SKM-1 (cell line): ENCODE results near the gene NOL11.
"Not testable (repeated sequence)": the region's sequence is repeated elsewhere in the genome, so short reads cannot be mapped to it uniquely, and the experiment has no call there.

Experiments used
- DNase-seq: peaks from one replicate; lab custom pipeline; 2025; ENCODE audit not compliant: unreplicated experiment; lab: John Stamatoyannopoulos, UW

NOL11 gene

DNA sequence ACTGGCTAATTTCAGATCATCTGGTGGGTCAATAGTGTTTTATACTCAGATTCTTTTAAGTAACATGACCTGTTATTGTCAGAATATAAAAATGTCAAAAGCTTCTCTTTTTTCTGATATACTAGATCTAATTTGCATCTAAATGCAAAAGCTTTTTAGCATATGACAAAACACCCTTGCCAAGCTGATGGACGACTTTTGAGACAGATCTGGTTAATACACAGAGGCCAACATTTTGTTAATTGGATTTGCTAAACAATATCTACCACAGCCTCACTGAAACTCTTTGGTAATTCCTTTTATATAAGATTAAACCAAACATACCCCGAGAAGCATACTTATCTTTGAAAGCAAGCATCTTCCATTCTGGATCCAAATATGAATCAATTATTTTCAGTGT, 10.3 kb upstream of the NOL11 start:
- DNase-seq, result no peak

DNA sequence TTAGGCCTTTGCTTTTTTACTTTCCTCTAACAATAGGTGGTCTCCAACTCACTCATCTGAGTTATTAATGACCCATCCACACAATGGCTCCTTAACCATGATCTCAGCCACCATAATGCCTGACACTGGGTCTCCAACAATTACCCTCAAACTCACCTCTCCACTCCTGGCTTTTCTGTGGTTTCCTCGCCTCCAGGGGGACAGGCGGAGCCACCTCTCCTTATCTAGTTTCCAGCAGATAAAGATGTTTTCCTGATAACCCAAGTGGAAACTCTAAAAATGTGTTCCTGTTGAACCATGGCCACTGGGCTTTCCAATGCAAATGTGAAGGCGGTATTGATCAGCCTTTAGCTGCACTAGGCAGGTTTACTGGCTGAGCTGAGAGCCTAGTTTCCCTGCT, 9.4 kb upstream of the NOL11 start:
- no peak for DNase-seq

DNA sequence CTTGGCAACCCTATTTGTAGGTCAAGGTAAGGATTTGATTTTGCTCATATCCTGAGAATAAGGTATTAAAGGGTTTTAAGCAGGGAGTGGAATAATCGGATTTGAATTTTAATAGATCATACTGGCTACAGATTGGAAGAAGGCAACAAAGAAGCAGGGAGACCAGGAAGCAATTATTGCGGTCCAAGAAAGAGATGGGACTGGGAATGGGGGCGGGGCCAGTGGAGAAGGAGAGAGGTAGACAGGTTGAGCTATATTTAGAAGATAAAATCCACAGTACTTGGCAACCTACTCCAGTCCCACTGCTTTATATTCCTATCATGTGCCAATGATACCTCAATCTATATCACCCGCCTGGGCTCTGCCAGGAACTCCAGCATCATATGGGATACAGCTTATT, 5.8 kb upstream of the NOL11 start:
- no peak for DNase-seq

DNA sequence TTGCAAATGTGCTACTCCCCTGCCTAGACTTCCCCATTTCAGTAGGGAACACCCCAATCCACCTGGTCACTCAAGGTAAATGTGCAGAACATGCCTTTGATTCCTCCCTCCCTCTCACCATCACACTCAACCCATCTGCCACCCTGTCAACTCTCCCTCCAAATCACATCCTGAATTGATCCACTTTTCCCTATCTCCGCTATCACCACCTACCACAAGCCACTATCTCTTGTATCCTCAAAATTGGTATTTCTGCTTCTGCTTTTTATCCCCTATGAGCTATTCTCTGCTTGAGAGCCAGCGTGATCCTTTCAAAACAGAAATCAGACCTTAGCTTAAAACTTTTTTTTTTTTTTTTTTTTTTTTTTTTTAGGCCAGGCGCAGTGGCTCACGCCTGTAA, 5.4 kb upstream of the NOL11 start:
- no peak for DNase-seq

DNA sequence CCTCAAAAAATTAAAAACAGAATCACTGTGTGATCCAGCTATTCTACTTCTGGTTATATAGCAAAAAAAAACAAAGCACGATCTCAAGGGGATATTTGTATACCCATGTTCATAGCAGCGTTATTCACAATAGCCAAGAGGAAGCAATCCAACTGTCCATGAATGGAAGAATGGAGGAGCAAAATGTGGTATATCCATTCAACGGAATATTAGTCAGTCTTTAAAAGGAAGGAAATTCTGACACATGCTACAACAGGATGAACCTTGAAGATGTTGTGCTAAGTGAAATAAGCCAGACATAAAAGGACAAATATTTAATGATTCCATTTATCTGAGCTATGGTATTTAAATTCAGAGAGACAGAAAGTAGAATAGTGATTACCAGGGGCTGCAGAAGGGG, 4.6 kb upstream of the NOL11 start:
- DNase-seq, result no peak

DNA sequence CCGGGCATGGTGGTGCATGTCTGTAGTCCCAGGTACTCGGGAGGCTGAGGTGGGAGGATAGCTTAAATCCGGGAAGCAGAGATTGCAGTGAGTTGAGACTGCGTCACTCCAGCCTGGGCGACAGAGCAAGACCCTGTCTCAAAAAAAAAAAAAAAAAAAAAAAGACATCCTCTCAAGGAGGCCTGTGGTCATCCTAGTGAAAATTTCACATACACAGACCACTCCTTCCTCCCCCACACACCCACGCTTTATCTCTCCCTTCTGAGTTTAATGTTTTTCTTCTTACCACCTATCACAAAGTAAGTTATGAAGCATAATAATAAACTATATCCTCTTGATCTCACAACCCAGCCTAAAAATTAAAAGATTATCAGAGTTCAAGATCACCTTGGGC, 1.3 kb upstream of the NOL11 start:
- no peak for DNase-seq

DNA sequence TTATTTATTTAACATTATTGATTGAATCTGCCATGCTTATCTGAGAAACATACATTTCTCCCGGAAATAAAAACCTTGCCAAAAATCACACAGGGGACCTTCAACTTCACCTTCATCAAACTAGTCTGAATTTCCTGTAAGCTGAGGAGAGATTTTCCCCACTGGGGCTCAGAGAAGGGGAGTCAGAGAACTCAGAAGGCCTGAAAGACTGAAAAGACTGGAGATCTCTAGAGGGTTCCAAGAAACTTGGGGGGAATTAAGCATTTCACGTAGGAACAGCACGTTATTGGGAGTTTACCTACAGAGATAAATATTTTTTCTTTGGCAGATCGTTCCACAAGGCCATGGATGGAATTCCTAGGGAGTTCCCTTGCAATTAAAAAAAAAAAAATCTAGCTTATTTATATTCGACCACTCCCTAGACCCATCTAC, 528 bp upstream of the NOL11 start:
- no peak for DNase-seq

DNA sequence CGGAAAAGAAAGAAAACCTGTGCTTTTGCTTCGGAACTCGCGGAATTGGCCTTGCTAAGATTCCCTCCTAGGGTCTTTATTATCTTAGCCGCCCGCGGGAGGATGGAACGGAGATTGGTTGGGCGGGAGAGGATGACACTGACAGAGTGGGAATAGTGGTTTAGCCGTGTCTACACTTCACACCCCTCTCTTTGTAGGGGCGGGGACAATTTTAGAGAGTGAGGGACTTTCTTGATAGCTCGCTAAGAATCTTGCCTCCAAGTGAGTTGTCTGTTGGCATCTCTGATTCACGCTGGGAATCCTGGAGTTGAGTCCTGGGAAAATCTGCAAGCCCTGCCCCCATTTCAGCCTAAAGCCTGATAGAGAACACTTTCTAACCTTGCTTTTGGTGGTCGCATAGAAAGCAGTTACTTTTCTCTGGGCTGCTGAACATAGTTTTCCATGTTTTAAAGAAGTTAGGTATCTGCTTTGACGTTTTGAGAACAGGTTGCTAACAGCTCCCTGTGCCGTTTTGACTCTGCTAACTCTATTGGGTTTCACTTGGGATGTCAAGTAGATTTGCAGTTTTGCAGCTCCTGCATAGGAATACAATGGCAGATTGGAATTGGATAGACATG, 697 bp downstream of the NOL11 start:
- DNase-seq, result no peak

DNA sequence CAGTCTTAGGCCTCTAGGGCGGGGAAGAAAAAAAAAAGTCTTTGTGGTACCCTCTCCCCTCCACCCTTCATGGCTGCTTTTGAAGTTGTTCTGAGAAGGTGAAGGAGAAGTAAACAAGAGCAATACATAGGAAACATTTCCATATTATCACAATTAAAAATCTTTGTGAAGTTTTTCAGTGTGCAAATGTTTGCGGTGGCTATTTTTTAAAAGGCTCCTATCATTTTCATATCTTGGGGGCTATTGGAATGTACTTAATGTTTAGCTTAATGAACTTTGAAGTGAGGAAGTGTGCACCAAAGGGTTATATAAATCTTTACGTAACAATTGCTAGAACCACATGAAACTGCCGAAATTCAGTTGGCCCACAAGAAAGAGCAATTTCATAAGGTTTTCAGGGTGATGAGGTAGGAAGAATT, 7.6 kb downstream of the NOL11 start:
- no peak for DNase-seq

DNA sequence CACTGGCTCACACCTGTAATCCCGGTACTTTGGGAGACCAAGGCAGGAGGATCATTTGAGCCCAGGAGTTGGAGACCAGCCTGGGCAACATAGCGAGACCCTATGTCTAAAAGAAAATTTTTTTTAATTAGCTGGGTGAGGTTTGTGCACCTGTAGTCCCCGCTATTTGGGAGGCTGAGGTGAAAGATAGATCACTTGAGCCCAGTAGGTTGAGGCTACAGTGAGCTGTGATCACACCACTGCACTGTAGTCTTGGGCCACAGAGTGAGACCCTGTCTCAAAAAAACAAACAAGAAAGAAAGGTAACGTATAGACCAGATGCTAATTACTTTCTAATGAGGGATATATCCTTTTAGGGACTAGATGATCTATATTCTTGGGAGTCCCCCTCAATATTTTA, 8.1 kb downstream of the NOL11 start:
- no peak for DNase-seq

DNA sequence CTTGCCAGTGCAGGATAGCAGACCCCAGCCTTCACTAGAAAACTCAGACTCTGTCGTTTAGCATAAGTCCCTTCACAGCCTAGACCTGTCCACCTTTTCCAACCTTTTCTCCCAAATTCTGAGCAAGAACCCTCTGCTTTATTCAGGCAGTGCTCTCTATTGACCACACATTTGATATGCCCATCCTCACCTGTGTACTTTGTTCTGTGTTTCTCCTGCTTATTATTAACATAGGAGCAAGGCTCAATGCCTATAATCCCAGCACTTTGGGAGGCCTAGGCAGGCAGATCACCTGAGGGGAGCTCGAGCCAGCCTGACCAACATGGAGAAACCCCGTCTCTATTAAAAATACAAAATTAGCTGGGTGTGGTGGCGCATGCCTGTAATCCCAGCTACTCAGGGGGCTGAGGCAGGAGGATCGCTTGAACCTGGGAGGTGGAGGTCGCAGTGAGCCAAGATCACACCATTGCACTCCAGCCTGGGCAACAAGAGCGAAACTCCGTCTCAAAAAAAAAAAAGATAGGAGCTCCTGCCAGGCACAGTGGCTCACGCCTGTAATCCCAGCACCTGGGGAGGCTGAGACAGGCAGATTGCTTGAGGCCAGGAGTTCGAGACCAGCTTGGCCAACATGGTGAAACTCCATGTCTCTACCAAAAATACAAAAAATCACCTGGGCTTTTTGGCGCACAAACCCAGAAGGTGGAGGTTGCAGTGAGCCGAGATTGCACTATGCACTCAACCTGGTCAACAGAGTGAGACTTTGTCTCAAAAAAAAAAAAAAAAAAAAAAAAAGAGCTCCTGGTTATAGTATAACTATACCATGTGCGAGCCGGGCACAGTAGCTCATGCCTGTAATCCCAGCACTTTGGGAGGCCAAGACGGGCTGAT, 9.7 kb downstream of the NOL11 start:
- not testable (repeated sequence) for DNase-seq

DNA sequence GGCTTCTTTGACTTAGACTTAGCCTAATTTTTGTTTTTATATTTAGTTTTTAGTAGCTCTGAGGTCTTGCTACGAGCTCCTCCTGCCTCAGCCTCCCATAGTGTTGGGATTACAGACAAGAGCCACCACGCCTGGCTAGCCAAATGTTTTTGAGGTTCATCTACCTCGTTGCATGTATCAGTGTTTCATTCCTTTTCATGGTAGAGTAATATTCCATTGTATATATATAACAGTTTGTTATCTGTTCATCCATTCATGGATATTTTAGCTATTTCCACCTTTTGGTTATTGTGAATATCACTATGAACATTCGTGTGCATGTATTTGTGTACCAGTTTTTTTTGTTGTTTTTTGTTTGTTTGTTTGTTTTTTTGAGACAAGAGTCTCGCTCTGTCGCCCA, 12.2 kb downstream of the NOL11 start:
- DNase-seq, result no peak

DNA sequence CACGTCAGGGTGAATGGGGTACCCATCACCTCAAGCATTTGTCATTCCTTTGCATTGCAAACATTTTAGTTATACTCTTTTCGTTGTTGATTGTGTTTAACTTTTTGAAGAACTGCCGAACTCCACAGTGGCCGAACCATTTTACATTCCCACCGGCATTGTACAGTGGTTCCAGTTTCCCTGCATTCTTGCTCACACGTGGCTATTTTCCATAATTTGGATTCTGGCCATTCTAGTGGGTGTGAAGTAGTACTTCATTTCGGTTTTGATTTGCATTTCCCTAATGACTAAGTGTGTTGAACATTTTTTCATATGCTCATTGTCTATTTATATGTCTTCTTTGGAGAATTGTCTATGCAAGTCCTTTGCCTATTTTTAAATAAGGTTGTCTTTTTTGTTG, 13.0 kb downstream of the NOL11 start:
- DNase-seq, result no peak

DNA sequence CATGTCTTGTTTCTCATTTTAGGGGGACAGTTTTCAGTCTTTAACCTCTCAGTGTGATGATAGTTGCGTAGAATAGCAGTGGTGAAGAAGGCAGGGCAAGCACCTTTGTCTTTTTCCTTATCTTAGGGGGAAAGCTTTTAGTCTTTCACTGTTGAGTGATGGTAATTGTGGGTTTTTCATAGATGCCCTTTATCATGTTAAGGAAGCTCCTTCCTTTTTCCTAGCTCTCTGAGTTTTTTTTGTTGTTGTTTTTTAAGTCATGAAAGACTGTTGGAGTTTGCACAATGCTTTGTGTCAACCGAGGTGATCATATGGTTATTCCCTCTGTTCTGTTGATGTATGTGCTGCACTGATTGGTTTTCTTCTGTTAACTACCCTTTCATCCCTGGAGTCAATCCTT, 15.7 kb downstream of the NOL11 start:
- DNase-seq, result no peak

DNA sequence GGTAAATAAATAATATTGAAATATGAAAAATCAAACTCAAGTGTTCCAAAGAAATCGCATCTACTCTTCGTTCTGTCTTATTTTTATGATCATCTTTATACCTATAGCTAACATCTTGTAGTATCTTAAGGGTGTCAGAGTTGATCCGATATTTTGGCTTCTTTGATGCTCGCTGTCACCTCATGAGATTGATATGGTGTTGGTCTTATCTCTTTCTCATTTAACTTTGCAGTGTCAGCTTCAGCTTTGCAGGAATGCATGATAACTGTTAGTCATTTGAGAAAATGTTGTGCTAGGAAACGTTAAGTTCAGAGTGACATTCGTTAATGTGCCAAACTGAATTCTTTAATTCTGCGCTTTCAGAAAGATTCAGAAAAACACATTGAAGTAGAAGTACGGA, 19.4 kb downstream of the NOL11 start:
- no peak for DNase-seq

DNA sequence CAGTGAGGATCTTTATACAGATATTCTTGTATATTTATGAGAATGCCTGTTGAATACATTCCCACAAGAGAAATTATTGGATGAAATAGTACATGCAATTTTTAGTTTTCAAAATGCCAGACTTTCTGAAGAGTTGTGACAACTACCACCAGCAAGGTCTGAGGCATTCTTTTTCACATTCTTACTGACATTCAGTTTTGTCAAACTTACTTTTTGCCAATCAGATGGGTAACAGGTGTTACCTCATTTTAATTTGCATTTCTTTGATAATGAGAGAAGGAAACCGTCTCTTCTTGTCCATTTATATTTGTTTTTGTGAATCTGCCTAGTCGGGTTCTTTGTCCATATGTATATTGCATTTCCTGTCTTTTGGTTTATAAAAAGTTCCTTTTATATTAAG, 24.3 kb downstream of the NOL11 start:
- DNase-seq, result no peak

DNA sequence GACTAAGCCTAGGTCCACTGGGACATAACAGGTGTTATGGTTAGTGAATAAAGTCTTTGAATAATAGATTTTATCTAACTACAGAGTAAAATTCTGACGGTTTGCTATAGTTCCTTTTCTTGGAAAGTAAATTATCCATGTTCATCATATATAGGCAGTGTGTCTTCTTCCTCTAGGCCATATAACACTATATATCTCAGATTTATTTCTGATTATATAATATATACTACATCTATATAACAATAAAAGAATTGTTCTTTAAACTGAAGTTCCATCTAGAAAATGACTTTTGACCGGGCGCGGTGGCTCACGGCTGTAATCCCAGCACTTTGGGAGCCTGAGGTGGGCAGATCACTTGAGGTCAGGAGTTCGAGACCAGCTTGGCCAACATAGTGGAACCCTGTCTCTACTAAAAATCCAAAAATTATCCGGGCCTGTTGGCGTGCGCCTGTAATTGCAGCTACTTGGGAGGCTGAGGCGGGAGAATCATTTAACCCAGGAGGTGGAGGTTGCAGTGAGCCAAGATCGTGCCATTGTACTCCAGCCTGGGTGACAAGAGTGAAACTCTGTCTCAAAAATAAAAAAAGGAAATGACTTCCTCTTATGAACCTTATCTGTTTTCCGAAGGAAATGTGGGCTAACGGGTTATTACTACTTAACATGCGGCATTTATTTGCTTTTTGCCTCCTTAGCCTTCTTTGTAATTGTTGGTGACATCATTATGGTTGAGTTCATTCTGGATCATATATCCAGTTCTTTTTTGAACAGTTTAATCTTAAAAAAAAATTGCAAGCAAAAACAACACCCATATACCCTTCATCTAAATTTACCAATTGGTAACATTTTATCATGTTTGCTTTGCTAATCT, 29.2 kb downstream of the NOL11 start:
- no peak for DNase-seq

DNA sequence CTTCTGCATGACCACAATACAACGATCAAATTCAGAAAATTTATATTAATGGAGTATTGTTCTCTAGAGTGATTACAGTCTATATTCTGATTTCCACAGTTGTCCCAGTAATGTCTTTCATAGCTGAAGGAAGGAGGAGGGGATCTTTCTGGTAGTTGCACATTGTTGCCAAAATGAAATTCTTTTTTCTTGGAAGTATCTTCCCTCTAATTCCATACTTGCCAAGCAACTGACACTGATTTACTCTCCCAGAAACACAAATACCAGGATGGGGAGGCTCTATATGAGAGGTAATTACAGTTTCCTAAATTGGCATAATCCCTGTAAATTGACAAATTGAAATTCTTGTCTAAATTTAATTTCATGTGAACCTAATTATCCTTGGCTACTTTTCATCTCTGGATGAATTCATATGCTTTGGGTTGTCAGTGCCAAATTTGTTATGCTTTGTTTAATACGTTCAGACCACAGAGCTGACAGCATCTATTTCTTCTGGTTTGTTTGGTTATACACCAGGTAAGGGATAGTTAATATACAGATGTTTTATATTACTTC, 30.0 kb downstream of the NOL11 start:
- no peak for DNase-seq

DNA sequence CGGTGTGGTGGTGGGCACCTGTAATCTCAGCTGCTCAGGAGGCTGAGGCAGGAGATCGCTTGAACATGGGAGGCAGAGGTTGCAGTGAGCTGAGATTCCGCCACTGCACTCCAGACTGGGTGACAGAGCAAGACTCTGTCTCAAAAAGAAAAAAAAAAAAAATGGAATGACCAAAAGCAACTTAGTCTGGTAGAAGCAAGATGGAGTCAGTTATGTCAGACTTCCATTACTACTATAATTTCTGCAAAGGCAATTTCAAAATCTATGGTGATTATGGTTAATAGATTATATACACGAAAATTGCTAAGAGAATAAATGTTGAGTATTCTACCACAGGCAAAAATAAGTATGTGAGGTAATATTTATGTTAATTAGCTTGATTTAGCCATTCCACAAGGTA, 32.3 kb downstream of the NOL11 start:
- DNase-seq, result no peak

DNA sequence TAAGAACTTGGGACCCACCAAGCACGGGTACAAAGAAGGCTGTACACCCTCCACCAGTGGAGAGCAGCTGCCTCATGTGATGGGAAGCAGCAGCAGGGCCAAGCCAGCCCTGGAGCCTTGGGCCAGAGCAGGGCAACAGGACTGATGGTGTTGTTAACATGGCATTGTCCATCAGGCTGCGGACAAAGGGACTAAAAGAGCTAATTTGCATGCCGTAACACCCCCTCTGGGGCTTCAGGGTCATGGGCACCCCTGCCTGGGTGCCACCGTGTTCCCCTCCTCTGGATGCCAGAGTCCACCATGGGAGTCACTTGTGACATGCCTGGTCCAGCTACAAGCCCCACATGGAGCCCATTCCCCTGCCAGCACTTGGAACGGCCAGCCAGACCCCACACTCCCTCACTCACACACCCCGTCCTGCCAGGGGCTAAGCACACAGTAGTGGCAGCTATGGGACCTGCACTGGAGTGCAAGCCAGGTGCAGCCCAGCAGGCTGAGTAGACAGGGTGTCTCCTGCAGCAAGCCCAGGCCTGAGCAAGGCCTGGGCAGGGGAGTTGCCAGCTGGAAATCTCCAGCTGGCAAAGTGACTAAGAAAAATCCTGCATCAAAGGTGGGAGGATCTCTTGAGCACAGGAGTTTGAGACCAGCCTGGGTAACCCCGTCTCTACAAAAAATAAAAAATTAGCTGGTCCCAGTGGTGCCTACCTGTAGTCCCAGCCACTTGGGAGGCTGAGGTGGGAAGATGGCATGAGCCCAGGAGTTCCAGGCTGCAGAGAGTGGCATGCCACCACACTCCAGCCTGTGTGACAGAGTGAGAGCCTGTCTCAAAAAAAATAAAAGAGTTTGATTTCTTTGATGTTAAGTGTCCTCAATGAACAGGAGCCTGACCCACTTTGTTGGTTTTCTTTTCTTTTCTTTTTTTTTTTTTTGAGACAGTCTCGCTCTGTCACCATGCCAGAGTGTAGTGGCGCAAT, 33.7 kb downstream of the NOL11 start:
- DNase-seq, result no peak
